HEK293 (cell line): ENCODE results near the gene GDF9.

Experiments used
- CTCF ChIA-PET: fragments of 350-600 bp; formaldehyde crosslinking; extraction: SDS; loops from one replicate; lab custom pipeline; 2021; ENCODE audit warnings: antibody characterized with exemption; lab: Yijun Ruan, JAX
- POLR2A ChIA-PET: fragments of 300-600 bp; formaldehyde crosslinking; extraction: SDS; loops from one replicate; lab custom pipeline; 2020; ENCODE audit warnings: antibody characterized with exemption, inconsistent platforms; lab: Yijun Ruan, JAX
- H3K27ac ChIP-seq: fragments of 200-500 bp; sonication (Bioruptor generic); 2 replicates; pipeline ENCODE4 v1.5.1; 2014; ENCODE audit warnings: low read depth, low read length, control low read depth, inconsistent platforms; ENCODE audit errors: extremely low read depth
- H3K36me3 ChIP-seq, 2 experiments: fragments of 200-500 bp in 1 of 2; sonication (Bioruptor generic) in 1 of 2; 1 replicate in 1 of 2; 2 replicates in 1 of 2; pipeline ENCODE4 v1.5.1; 2014 to 2017; ENCODE audit warnings: inconsistent platforms in 2 of 2, low read length in 2 of 2; ENCODE audit not compliant: control insufficient read depth in 2 of 2, insufficient read depth in 1 of 2
- H3K4me1 ChIP-seq: fragments of 200-500 bp; sonication (Bioruptor generic); 2 replicates; pipeline ENCODE4 v1.5.1; 2014; ENCODE audit warnings: mild to moderate bottlenecking, low read length, inconsistent platforms; ENCODE audit not compliant: control insufficient read depth, insufficient read depth
- H3K4me3 ChIP-seq: 2 replicates; pipeline ENCODE4 v1.5.1; 2011; ENCODE audit warnings: low read depth, mild to moderate bottlenecking, control low read depth, low read length, moderate library complexity
- H3K9me3 ChIP-seq: fragments of 200-500 bp; sonication (Bioruptor generic); 2 replicates; pipeline ENCODE4 v1.5.1; 2014; ENCODE audit warnings: low read depth, low read length, inconsistent platforms; ENCODE audit not compliant: control insufficient read depth, insufficient read depth
- FEZF1 ChIP-seq: fragments of 450-650 bp; formaldehyde crosslinking; IDR thresholded peaks from 2 replicates; pipeline ENCODE4 v1.5.1; 2016; ENCODE audit warnings: missing biosample characterization, missing genetic modification characterization
- PRDM1 ChIP-seq: fragments of 450-650 bp; formaldehyde crosslinking; IDR thresholded peaks from 2 replicates; pipeline ENCODE4; 2016; ENCODE audit warnings: missing biosample characterization, missing genetic modification characterization
- SCRT1 ChIP-seq: fragments of 450-650 bp; formaldehyde crosslinking; IDR thresholded peaks from 2 replicates; pipeline ENCODE4 v1.5.1; 2016; ENCODE audit warnings: missing biosample characterization, missing genetic modification characterization, borderline replicate concordance
- SP7 ChIP-seq: fragments of 450-650 bp; formaldehyde crosslinking; IDR thresholded peaks from 2 replicates; pipeline ENCODE4 v1.5.1; 2016; ENCODE audit warnings: missing biosample characterization, missing genetic modification characterization
- ZBTB48 ChIP-seq: fragments of 450-650 bp; formaldehyde crosslinking; IDR thresholded peaks from 2 replicates; pipeline ENCODE4 v1.5.1; 2016; ENCODE audit warnings: missing biosample characterization, missing genetic modification characterization
- ZFP41 ChIP-seq: fragments of 450-650 bp; formaldehyde crosslinking; IDR thresholded peaks from 2 replicates; pipeline ENCODE4 v1.5.1; 2016; ENCODE audit warnings: missing biosample characterization, missing genetic modification characterization, borderline replicate concordance
- ZNF239 ChIP-seq: fragments of 450-650 bp; formaldehyde crosslinking; IDR thresholded peaks from 2 replicates; pipeline ENCODE4 v1.5.1; 2016; ENCODE audit warnings: missing biosample characterization, missing genetic modification characterization
- ZNF548 ChIP-seq: fragments of 450-650 bp; formaldehyde crosslinking; IDR thresholded peaks from 2 replicates; pipeline ENCODE4 v1.5.1; 2016; ENCODE audit warnings: missing biosample characterization, missing genetic modification characterization
- ZNF549 ChIP-seq: fragments of 450-650 bp; IDR thresholded peaks from 2 replicates; pipeline ENCODE4 v1.5.1; 2018; ENCODE audit warnings: missing biosample characterization, missing genetic modification characterization, mild to moderate bottlenecking, inconsistent platforms, moderate library complexity
- ZNF600 ChIP-seq: fragments of 450-650 bp; formaldehyde crosslinking; IDR thresholded peaks from 2 replicates; pipeline ENCODE4 v1.5.1; 2016; ENCODE audit warnings: missing biosample characterization, missing genetic modification characterization
- TF ChIP-seq, protein P1 (sequence below): fragments of 450-650 bp; formaldehyde crosslinking; IDR thresholded peaks from 2 replicates; pipeline ENCODE4 v1.5.1; 2016; ENCODE audit warnings: missing biosample characterization, missing genetic modification characterization
- TF ChIP-seq, protein P2 (sequence below): fragments of 450-650 bp; formaldehyde crosslinking; IDR thresholded peaks from 2 replicates; pipeline ENCODE4 v1.5.1; 2016; ENCODE audit warnings: missing biosample characterization, missing genetic modification characterization
- TF ChIP-seq, protein P3 (sequence below): fragments of 450-650 bp; formaldehyde crosslinking; conservative IDR thresholded peaks from 2 replicates; pipeline ENCODE4 v1.5.1; 2016; ENCODE audit warnings: low read depth, missing biosample characterization, missing genetic modification characterization

GDF9 gene

DNA sequence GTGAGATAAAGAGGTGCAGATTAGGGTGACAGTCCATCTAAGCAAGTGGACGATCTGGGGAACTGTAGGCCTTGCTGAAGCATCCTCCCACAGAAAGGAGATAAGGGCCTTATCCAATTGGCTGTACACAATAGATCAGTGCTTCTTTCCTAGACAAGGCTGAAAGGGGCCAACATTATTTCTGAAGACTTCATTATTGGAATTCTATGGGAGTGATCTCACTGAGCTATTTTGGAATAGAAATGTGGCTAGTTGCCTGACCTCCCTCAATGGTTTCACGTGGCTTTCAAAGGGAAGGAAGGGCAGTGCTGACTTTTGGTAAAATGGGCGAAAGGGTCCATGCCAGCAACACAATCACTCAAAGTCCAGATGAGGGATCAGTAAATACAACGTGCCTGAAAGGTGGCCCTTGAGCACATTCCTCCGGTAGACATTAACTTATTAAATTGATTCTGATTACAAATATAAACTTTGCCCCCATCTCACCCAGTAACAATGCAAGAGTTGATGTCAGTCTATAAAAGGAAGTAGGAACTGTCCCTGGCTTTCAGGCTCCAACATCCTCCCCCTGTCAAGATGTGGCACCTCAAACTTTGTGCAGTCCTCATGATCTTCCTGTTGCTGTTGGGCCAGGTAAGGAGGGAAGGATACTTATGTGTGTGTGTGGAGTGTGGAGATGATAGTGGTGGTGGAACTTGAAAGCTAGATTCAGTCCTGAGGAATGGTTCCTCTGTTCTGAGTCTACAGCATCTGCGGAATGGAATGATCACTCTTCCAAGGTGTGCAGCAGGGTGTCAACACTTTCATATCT is 7.1 kb upstream of the GDF9 start, which contains the start of gene LEAP2:
TSS of gene LEAP2 (plus strand) at position 550 of the 811 bp plus-strand sequence. CDS start at position 577, 27 bp downstream.
- Histone ChIP-seq H3K9me3 (no peaks in the 10 kb centered on the region), H3K36me3 (peaks cover 13 to 88% of the 10 kb centered on the region in 2 experiments), H3K4me1 (peaks cover 8% of the 10 kb centered on the region), H3K4me3 (no peak within 1 kb of the TSS), H3K27ac (no peak within 1 kb of the TSS)
- ChIA-PET POLR2A (interaction anchor here (0.6 kb wide), 1 partner anchor 303 kb away, joined by 5 read pairs; no protein-coding TSS in a partner anchor), CTCF (interaction anchor here (0.6 to 2.5 kb wide), 2 partner anchors 10 to 30 kb away, joined by 3 to 11 read pairs; no protein-coding TSS in a partner anchor)
- TF ChIP-seq ZNF548 = no peak
- TF ChIP-seq SP7 (tag by site-specific recombination) = 0 out of 2 replicates have a peak, but pooled peaks have one; percentile 44
- TF ChIP-seq, all 188 proteins: peak for 1

DNA sequence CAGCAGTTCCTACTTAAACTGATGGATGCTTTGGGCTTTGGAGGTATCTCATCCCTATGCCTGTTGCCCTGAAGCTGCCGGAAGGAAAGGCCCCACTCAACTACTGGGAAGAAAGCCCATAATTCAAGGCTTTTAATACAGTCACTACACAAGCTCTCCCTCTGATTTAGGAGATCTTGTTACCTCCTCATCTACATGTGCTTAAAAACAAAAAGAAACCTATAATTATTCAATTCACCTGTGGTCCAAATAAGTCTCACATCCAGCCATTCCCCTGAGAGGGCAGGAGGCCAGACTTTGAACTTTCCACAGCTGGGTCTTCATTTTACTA is 6.5 kb upstream of the GDF9 start:
- peaks cover 17 to 88% of the 10 kb centered on the region in 2 experiments for H3K36me3 ChIP-seq
- ChIA-PET CTCF (interaction anchor here (2.5 kb wide), 1 partner anchor 11 kb away, joined by 11 read pairs; no protein-coding TSS in a partner anchor), POLR2A (no interaction called here)
- peaks cover 5% of the 10 kb centered on the region for H3K4me1 ChIP-seq
- TF ChIP-seq SP7 (tag by site-specific recombination) (peak; percentile 90), ZNF549 (tag by site-specific recombination) (no peak), SCRT1 (tag by site-specific recombination) (no peak), ZNF600 (tag by site-specific recombination) (no peak)
- TF ChIP-seq, protein P1, sequence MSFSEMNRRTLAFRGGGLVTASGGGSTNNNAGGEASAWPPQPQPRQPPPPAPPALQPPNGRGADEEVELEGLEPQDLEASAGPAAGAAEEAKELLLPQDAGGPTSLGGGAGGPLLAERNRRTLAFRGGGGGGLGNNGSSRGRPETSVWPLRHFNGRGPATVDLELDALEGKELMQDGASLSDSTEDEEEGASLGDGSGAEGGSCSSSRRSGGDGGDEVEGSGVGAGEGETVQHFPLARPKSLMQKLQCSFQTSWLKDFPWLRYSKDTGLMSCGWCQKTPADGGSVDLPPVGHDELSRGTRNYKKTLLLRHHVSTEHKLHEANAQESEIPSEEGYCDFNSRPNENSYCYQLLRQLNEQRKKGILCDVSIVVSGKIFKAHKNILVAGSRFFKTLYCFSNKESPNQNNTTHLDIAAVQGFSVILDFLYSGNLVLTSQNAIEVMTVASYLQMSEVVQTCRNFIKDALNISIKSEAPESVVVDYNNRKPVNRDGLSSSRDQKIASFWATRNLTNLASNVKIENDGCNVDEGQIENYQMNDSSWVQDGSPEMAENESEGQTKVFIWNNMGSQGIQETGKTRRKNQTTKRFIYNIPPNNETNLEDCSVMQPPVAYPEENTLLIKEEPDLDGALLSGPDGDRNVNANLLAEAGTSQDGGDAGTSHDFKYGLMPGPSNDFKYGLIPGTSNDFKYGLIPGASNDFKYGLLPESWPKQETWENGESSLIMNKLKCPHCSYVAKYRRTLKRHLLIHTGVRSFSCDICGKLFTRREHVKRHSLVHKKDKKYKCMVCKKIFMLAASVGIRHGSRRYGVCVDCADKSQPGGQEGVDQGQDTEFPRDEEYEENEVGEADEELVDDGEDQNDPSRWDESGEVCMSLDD (tag by site-specific recombination) = no peak
- no peak overlapping the region for H3K27ac ChIP-seq
- H3K4me3 ChIP-seq = no peak overlapping the region
- no peaks in the 10 kb centered on the region for H3K9me3 ChIP-seq

DNA sequence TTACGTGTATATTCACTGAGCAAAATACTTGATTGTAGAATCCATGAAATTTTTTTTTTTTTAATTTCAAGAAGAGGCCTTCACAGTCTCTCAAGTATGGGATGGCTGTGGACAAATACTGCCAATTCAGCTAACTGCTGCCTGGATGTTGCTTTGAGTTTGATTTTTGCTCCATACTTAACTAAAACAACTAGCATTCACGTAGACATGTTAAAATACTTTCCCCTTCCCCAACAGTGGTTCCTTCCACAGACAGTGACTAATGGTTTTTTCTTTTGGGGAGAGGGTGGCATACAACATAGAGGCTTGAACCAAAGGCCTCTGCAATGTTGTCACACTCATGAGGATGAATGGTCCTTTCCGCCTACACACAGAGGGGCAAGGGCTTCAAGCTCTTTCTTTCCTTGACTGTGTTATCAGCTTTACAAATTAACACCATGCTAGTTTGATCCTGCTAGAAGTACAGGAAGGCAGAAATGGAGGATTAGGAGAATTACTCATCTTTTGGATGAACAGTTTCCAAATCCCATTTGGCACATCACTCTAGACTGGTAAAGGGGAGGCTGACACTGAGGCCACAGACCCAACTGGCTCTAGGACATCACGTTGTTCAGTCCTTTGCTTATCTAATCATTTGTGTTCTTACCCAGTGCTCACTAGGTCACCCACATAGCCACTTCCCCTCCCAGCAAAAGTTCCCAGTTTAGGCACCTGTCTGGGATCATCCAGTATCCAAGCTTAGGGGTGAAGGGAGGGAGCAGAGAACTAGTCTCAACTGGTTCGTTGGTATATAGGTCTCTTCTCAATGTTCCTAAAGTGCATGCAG is 5.4 kb upstream of the GDF9 start:
- Histone ChIP-seq H3K27ac (no peak overlapping the region), H3K36me3 (peaks cover 17 to 85% of the 10 kb centered on the region in 2 experiments), H3K4me1 (peaks cover 3% of the 10 kb centered on the region; the same call in 1 of the 2 replicates), H3K9me3 (no peaks in the 10 kb centered on the region), H3K4me3 (no peak overlapping the region)
- POLR2A ChIA-PET = no interaction called here
- CTCF ChIA-PET = interaction anchor here (0.7 to 2.5 kb wide), 3 partner anchors 12 to 19 kb away, joined by 3 to 11 read pairs (median 7); no protein-coding TSS in a partner anchor
- TF ChIP-seq ZBTB48 = no peak
- no peak for TF ChIP-seq ZNF239 (tag by site-specific recombination)
- no peak for TF ChIP-seq PRDM1 (tag by site-specific recombination)
- TF ChIP-seq, protein P2, sequence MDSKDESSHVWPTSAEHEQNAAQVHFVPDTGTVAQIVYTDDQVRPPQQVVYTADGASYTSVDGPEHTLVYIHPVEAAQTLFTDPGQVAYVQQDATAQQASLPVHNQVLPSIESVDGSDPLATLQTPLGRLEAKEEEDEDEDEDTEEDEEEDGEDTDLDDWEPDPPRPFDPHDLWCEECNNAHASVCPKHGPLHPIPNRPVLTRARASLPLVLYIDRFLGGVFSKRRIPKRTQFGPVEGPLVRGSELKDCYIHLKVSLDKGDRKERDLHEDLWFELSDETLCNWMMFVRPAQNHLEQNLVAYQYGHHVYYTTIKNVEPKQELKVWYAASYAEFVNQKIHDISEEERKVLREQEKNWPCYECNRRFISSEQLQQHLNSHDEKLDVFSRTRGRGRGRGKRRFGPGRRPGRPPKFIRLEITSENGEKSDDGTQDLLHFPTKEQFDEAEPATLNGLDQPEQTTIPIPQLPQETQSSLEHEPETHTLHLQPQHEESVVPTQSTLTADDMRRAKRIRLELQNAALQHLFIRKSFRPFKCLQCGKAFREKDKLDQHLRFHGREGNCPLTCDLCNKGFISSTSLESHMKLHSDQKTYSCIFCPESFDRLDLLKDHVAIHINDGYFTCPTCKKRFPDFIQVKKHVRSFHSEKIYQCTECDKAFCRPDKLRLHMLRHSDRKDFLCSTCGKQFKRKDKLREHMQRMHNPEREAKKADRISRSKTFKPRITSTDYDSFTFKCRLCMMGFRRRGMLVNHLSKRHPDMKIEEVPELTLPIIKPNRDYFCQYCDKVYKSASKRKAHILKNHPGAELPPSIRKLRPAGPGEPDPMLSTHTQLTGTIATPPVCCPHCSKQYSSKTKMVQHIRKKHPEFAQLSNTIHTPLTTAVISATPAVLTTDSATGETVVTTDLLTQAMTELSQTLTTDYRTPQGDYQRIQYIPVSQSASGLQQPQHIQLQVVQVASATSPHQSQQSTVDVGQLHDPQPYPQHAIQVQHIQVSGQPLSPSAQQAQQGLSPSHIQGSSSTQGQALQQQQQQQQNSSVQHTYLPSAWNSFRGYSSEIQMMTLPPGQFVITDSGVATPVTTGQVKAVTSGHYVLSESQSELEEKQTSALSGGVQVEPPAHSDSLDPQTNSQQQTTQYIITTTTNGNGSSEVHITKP (tag by site-specific recombination) = peak; percentile 54
- no peak for TF ChIP-seq ZFP41
- TF ChIP-seq FEZF1 = no peak
- TF ChIP-seq, protein P3, sequence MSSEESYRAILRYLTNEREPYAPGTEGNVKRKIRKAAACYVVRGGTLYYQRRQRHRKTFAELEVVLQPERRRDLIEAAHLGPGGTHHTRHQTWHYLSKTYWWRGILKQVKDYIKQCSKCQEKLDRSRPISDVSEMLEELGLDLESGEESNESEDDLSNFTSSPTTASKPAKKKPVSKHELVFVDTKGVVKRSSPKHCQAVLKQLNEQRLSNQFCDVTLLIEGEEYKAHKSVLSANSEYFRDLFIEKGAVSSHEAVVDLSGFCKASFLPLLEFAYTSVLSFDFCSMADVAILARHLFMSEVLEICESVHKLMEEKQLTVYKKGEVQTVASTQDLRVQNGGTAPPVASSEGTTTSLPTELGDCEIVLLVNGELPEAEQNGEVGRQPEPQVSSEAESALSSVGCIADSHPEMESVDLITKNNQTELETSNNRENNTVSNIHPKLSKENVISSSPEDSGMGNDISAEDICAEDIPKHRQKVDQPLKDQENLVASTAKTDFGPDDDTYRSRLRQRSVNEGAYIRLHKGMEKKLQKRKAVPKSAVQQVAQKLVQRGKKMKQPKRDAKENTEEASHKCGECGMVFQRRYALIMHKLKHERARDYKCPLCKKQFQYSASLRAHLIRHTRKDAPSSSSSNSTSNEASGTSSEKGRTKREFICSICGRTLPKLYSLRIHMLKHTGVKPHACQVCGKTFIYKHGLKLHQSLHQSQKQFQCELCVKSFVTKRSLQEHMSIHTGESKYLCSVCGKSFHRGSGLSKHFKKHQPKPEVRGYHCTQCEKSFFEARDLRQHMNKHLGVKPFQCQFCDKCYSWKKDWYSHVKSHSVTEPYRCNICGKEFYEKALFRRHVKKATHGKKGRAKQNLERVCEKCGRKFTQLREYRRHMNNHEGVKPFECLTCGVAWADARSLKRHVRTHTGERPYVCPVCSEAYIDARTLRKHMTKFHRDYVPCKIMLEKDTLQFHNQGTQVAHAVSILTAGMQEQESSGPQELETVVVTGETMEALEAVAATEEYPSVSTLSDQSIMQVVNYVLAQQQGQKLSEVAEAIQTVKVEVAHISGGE (tag by site-specific recombination) = no peak
